HEK293 (cell line): ENCODE results near the gene JAZF1.

Experiments
- CTCF ChIA-PET: fragments of 350-600 bp; formaldehyde crosslinking; extraction: SDS; loops from one replicate; lab custom pipeline; 2021; ENCODE audit warnings: antibody characterized with exemption; lab: Yijun Ruan, JAX
- POLR2A ChIA-PET: fragments of 300-600 bp; formaldehyde crosslinking; extraction: SDS; loops from one replicate; lab custom pipeline; 2020; ENCODE audit warnings: antibody characterized with exemption, inconsistent platforms; lab: Yijun Ruan, JAX
- H3K27ac ChIP-seq: fragments of 200-500 bp; sonication (Bioruptor generic); 2 replicates; pipeline ENCODE4 v1.5.1; 2014; ENCODE audit warnings: low read depth, low read length, control low read depth, inconsistent platforms; ENCODE audit errors: extremely low read depth
- H3K36me3 ChIP-seq, 2 experiments: fragments of 200-500 bp in 1 of 2; sonication (Bioruptor generic) in 1 of 2; 1 replicate in 1 of 2; 2 replicates in 1 of 2; pipeline ENCODE4 v1.5.1; 2014 to 2017; ENCODE audit warnings: inconsistent platforms in 2 of 2, low read length in 2 of 2; ENCODE audit not compliant: control insufficient read depth in 2 of 2, insufficient read depth in 1 of 2
- H3K4me1 ChIP-seq: fragments of 200-500 bp; sonication (Bioruptor generic); 2 replicates; pipeline ENCODE4 v1.5.1; 2014; ENCODE audit warnings: mild to moderate bottlenecking, low read length, inconsistent platforms; ENCODE audit not compliant: control insufficient read depth, insufficient read depth
- H3K4me3 ChIP-seq: 2 replicates; pipeline ENCODE4 v1.5.1; 2011; ENCODE audit warnings: low read depth, mild to moderate bottlenecking, control low read depth, low read length, moderate library complexity
- H3K9me3 ChIP-seq: fragments of 200-500 bp; sonication (Bioruptor generic); 2 replicates; pipeline ENCODE4 v1.5.1; 2014; ENCODE audit warnings: low read depth, low read length, inconsistent platforms; ENCODE audit not compliant: control insufficient read depth, insufficient read depth
- GFI1B ChIP-seq: fragments of 450-650 bp; formaldehyde crosslinking; IDR thresholded peaks from 2 replicates; pipeline ENCODE4 v1.5.1; 2016; ENCODE audit warnings: missing biosample characterization, missing genetic modification characterization
- MEIS1 ChIP-seq: sonication (generic); formaldehyde crosslinking; IDR thresholded peaks from 2 replicates; pipeline ENCODE4 v1.8.1; 2022; ENCODE audit warnings: missing genetic modification reagents, mild to moderate bottlenecking, borderline replicate concordance
- SALL2 ChIP-seq: fragments of 450-650 bp; formaldehyde crosslinking; IDR thresholded peaks from 2 replicates; pipeline ENCODE4 v1.5.0; 2017; ENCODE audit warnings: missing biosample characterization, mild to moderate bottlenecking, missing genetic modification characterization, borderline replicate concordance
- SCRT2 ChIP-seq: fragments of 450-650 bp; formaldehyde crosslinking; IDR thresholded peaks from 2 replicates; pipeline ENCODE4 v1.5.1; 2016; ENCODE audit warnings: missing biosample characterization, missing genetic modification characterization
- SP2 ChIP-seq: fragments of 450-650 bp; formaldehyde crosslinking; IDR thresholded peaks from 2 replicates; pipeline ENCODE4 v1.5.1; 2016; ENCODE audit warnings: missing biosample characterization, missing genetic modification characterization
- ZNF174 ChIP-seq: fragments of 450-650 bp; formaldehyde crosslinking; IDR thresholded peaks from 2 replicates; pipeline ENCODE4 v1.5.0; 2017; ENCODE audit warnings: missing biosample characterization, mild to moderate bottlenecking, missing genetic modification characterization
- ZNF184 ChIP-seq: fragments of 450-650 bp; IDR thresholded peaks from 2 replicates; pipeline ENCODE4 v1.5.1; 2018; ENCODE audit warnings: missing biosample characterization, mild to moderate bottlenecking, missing genetic modification characterization
- ZNF223 ChIP-seq: fragments of 450-650 bp; formaldehyde crosslinking; IDR thresholded peaks from 2 replicates; pipeline ENCODE4 v1.5.1; 2016; ENCODE audit warnings: missing biosample characterization, missing genetic modification characterization
- ZNF239 ChIP-seq: fragments of 450-650 bp; formaldehyde crosslinking; IDR thresholded peaks from 2 replicates; pipeline ENCODE4 v1.5.1; 2016; ENCODE audit warnings: missing biosample characterization, missing genetic modification characterization
- ZNF394 ChIP-seq: fragments of 450-650 bp; formaldehyde crosslinking; IDR thresholded peaks from 2 replicates; pipeline ENCODE4 v1.5.1; 2016; ENCODE audit warnings: missing biosample characterization, missing genetic modification characterization, mild to moderate bottlenecking, moderate library complexity, borderline replicate concordance
- ZNF521 ChIP-seq: fragments of 450-650 bp; formaldehyde crosslinking; IDR thresholded peaks from 2 replicates; pipeline ENCODE4 v1.5.1; 2017; ENCODE audit warnings: missing biosample characterization, mild to moderate bottlenecking, missing genetic modification characterization
- ZNF555 ChIP-seq: fragments of 450-650 bp; formaldehyde crosslinking; conservative IDR thresholded peaks from 2 replicates; pipeline ENCODE4 v1.5.1; 2017; ENCODE audit warnings: missing biosample characterization, mild to moderate bottlenecking, missing genetic modification characterization, inconsistent platforms
- ZNF596 ChIP-seq: fragments of 450-650 bp; IDR thresholded peaks from 2 replicates; pipeline ENCODE4 v1.5.0; 2018; ENCODE audit warnings: missing biosample characterization, mild to moderate bottlenecking, missing genetic modification characterization, moderate library complexity
- ZNF707 ChIP-seq: fragments of 450-650 bp; formaldehyde crosslinking; IDR thresholded peaks from 2 replicates; pipeline ENCODE4 v1.5.1; 2016; ENCODE audit warnings: missing biosample characterization, missing genetic modification characterization
- TF ChIP-seq, protein P1 (sequence below): fragments of 450-650 bp; formaldehyde crosslinking; IDR thresholded peaks from 2 replicates; pipeline ENCODE4 v1.5.1; 2016; ENCODE audit warnings: missing biosample characterization, missing genetic modification characterization, borderline replicate concordance
- TF ChIP-seq, protein P2 (sequence below): fragments of 450-650 bp; formaldehyde crosslinking; IDR thresholded peaks from 2 replicates; pipeline ENCODE4 v1.5.1; 2016; ENCODE audit warnings: missing biosample characterization, missing genetic modification characterization
- TF ChIP-seq, protein P3 (sequence below): fragments of 450-650 bp; formaldehyde crosslinking; IDR thresholded peaks from 2 replicates; pipeline ENCODE4 v1.5.1; 2016; ENCODE audit warnings: missing biosample characterization, missing genetic modification characterization
- TF ChIP-seq, protein P4 (sequence below): fragments of 450-650 bp; formaldehyde crosslinking; IDR thresholded peaks from 2 replicates; pipeline ENCODE4 v1.5.1; 2016; ENCODE audit warnings: missing biosample characterization, missing genetic modification characterization
- TF ChIP-seq, protein P5 (sequence below): fragments of 450-650 bp; formaldehyde crosslinking; IDR thresholded peaks from 2 replicates; pipeline ENCODE4 v1.5.1; 2016; ENCODE audit warnings: missing biosample characterization, missing genetic modification characterization, low read depth

Gene JAZF1

DNA sequence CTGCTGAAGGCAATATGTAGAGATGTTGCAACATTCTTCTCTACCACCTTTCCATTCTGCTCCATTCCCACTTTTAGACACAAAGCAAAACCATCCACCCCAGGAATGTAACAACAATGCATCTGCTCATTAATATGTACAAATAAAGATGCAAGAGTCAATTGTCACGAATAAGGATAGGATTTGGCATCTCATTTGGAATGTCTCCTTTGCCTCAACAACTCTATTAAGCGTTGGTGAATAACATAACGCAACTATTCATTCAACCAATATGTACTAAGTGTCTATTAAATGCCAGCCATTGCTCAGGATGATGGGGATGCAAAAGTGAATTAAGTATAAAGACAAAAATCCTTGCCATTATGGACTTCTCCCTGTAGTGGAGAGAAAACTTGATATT is 152.1 kb downstream of the JAZF1 start:
- POLR2A ChIA-PET, result no interaction called here

DNA sequence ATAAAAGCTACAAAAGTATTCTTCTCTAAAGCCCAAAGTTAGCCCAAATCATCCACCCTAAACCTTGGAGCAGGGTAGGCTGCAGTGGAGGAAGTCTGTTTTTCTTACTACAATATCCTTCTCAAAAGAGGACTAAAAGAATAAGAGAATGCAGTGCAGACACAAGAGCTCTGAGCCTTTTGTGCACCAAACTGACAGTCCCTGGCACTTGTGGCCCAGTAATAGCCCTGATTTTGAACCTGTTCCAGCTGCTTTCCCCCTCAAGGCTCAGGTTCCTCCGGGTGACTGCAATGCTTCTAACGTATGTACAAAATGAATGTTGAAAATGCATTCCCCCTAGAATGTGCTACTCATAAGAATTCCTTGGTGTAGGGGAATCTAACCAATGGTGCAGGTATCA is 154.4 kb downstream of the JAZF1 start:
- no peaks in the 10 kb centered on the region for H3K9me3 ChIP-seq
- no peaks in the 10 kb centered on the region for H3K36me3 ChIP-seq
- TF ChIP-seq SCRT2 (tag by site-specific recombination) (0 out of 2 replicates have a peak, but pooled peaks have one; percentile 8), ZNF184 (tag by site-specific recombination) (no peak), ZNF555 (tag by site-specific recombination) (no peak), ZNF223 (tag by site-specific recombination) (no peak)
- no peak overlapping the region for H3K27ac ChIP-seq
- ChIA-PET POLR2A (no interaction called here), CTCF (interaction anchor here (0.6 to 0.9 kb wide), 3 partner anchors 13 to 71 kb away, joined by 3 read pairs; no protein-coding TSS in a partner anchor)
- H3K4me1 ChIP-seq, result no peaks in the 10 kb centered on the region; the same call in 1 of the 2 replicates
- no peak overlapping the region for H3K4me3 ChIP-seq

More for the DNA sequence above, 152.1 kb downstream of the JAZF1 start:
- H3K4me1 ChIP-seq, result no peaks in the 10 kb centered on the region; the same call in 1 of the 2 replicates
- H3K36me3 ChIP-seq, result no peaks in the 10 kb centered on the region; a peak in 1 of 3 replicates
- no peaks in the 10 kb centered on the region for H3K9me3 ChIP-seq
- TF ChIP-seq, protein P1, sequence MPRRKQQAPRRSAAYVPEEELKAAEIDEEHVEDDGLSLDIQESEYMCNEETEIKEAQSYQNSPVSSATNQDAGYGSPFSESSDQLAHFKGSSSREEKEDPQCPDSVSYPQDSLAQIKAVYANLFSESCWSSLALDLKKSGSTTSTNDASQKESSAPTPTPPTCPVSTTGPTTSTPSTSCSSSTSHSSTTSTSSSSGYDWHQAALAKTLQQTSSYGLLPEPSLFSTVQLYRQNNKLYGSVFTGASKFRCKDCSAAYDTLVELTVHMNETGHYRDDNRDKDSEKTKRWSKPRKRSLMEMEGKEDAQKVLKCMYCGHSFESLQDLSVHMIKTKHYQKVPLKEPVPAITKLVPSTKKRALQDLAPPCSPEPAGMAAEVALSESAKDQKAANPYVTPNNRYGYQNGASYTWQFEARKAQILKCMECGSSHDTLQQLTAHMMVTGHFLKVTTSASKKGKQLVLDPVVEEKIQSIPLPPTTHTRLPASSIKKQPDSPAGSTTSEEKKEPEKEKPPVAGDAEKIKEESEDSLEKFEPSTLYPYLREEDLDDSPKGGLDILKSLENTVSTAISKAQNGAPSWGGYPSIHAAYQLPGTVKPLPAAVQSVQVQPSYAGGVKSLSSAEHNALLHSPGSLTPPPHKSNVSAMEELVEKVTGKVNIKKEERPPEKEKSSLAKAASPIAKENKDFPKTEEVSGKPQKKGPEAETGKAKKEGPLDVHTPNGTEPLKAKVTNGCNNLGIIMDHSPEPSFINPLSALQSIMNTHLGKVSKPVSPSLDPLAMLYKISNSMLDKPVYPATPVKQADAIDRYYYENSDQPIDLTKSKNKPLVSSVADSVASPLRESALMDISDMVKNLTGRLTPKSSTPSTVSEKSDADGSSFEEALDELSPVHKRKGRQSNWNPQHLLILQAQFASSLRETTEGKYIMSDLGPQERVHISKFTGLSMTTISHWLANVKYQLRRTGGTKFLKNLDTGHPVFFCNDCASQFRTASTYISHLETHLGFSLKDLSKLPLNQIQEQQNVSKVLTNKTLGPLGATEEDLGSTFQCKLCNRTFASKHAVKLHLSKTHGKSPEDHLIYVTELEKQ (tag by site-specific recombination), result no peak
- no peak for TF ChIP-seq SALL2
- CTCF ChIA-PET, result interaction anchor here (1.6 to 2.1 kb wide), 2 partner anchors 8 to 34 kb away, joined by 8 to 12 read pairs; no protein-coding TSS in a partner anchor
- H3K27ac ChIP-seq, result no peak overlapping the region
- no peak overlapping the region for H3K4me3 ChIP-seq

DNA sequence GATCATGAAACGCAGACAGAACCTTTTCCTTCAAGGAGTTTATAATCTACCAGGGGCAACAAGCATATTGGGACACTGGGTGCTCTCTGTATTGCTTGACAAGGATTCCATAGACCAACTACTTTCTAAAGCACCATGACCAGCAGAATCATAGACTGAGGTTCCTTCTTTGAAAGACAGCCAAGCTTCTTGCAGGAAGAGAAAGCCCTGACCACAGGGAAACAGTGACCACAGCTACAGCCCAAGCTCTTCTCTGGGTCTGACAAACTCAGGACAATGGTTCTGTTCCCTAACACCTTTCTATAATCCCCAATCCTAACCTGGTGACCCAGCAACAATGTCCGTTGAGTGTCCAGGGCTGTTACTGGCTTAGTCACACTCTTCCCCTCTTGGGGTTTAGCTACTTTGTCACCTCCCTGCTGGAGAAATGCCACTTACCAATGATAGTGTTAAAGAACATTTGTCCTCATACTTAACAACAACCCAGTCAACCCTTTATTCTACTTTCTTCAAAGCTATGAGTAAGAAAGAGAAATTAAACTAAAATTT is 155.7 kb downstream of the JAZF1 start:
- POLR2A ChIA-PET, result no interaction called here
- CTCF ChIA-PET, result interaction anchor here (0.7 to 8.0 kb wide), 3 partner anchors 71 to 829 kb away, joined by 4 to 66 read pairs (median 4); no protein-coding TSS in a partner anchor
- no peak overlapping the region for H3K27ac ChIP-seq
- TF ChIP-seq GFI1B (no peak), ZNF596 (no peak), ZNF707 (no peak), ZNF521 (tag by site-specific recombination) (no peak), ZNF239 (tag by site-specific recombination) (no peak), ZNF394 (tag by site-specific recombination) (no peak), SP2 (tag by site-specific recombination) (no peak), ZNF174 (tag by site-specific recombination) (no peak), MEIS1 (CRISPR knock-in tag) (no peak)
- TF ChIP-seq, protein P2, sequence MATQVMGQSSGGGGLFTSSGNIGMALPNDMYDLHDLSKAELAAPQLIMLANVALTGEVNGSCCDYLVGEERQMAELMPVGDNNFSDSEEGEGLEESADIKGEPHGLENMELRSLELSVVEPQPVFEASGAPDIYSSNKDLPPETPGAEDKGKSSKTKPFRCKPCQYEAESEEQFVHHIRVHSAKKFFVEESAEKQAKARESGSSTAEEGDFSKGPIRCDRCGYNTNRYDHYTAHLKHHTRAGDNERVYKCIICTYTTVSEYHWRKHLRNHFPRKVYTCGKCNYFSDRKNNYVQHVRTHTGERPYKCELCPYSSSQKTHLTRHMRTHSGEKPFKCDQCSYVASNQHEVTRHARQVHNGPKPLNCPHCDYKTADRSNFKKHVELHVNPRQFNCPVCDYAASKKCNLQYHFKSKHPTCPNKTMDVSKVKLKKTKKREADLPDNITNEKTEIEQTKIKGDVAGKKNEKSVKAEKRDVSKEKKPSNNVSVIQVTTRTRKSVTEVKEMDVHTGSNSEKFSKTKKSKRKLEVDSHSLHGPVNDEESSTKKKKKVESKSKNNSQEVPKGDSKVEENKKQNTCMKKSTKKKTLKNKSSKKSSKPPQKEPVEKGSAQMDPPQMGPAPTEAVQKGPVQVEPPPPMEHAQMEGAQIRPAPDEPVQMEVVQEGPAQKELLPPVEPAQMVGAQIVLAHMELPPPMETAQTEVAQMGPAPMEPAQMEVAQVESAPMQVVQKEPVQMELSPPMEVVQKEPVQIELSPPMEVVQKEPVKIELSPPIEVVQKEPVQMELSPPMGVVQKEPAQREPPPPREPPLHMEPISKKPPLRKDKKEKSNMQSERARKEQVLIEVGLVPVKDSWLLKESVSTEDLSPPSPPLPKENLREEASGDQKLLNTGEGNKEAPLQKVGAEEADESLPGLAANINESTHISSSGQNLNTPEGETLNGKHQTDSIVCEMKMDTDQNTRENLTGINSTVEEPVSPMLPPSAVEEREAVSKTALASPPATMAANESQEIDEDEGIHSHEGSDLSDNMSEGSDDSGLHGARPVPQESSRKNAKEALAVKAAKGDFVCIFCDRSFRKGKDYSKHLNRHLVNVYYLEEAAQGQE, result no peak
- TF ChIP-seq, protein P3, sequence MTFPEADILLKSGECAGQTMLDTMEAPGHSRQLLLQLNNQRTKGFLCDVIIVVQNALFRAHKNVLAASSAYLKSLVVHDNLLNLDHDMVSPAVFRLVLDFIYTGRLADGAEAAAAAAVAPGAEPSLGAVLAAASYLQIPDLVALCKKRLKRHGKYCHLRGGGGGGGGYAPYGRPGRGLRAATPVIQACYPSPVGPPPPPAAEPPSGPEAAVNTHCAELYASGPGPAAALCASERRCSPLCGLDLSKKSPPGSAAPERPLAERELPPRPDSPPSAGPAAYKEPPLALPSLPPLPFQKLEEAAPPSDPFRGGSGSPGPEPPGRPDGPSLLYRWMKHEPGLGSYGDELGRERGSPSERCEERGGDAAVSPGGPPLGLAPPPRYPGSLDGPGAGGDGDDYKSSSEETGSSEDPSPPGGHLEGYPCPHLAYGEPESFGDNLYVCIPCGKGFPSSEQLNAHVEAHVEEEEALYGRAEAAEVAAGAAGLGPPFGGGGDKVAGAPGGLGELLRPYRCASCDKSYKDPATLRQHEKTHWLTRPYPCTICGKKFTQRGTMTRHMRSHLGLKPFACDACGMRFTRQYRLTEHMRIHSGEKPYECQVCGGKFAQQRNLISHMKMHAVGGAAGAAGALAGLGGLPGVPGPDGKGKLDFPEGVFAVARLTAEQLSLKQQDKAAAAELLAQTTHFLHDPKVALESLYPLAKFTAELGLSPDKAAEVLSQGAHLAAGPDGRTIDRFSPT (tag by site-specific recombination), result no peak
- TF ChIP-seq, protein P4, sequence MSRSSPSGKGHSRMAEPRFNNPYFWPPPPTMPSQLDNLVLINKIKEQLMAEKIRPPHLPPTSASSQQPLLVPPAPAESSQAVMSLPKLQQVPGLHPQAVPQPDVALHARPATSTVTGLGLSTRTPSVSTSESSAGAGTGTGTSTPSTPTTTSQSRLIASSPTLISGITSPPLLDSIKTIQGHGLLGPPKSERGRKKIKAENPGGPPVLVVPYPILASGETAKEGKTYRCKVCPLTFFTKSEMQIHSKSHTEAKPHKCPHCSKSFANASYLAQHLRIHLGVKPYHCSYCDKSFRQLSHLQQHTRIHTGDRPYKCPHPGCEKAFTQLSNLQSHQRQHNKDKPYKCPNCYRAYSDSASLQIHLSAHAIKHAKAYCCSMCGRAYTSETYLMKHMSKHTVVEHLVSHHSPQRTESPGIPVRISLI (tag by site-specific recombination), result no peak
- TF ChIP-seq, protein P5, sequence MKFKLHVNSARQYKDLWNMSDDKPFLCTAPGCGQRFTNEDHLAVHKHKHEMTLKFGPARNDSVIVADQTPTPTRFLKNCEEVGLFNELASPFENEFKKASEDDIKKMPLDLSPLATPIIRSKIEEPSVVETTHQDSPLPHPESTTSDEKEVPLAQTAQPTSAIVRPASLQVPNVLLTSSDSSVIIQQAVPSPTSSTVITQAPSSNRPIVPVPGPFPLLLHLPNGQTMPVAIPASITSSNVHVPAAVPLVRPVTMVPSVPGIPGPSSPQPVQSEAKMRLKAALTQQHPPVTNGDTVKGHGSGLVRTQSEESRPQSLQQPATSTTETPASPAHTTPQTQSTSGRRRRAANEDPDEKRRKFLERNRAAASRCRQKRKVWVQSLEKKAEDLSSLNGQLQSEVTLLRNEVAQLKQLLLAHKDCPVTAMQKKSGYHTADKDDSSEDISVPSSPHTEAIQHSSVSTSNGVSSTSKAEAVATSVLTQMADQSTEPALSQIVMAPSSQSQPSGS (tag by site-specific recombination), result no peak

More for the DNA sequence above, 155.7 kb downstream of the JAZF1 start:
- H3K4me3 ChIP-seq, result no peak overlapping the region
- no peaks in the 10 kb centered on the region for H3K9me3 ChIP-seq
- H3K4me1 ChIP-seq, result peaks cover 3% of the 10 kb centered on the region
- H3K36me3 ChIP-seq, result no peaks in the 10 kb centered on the region
